Measurements from ENCODE around the gene RHOH. TPM values are rescaled to one million over a fixed set of nuclear protein-coding genes. Genes with fewer than 3 reads are reported as not detected.

RHOH gene
- total and polyA plus RNA-seq, 10 of the 15 experiments (the other 5 are each of a cell fraction or from before 2014, with no cell fraction given) = 46.5 to 120 (median 57.9) TPM

DNA sequence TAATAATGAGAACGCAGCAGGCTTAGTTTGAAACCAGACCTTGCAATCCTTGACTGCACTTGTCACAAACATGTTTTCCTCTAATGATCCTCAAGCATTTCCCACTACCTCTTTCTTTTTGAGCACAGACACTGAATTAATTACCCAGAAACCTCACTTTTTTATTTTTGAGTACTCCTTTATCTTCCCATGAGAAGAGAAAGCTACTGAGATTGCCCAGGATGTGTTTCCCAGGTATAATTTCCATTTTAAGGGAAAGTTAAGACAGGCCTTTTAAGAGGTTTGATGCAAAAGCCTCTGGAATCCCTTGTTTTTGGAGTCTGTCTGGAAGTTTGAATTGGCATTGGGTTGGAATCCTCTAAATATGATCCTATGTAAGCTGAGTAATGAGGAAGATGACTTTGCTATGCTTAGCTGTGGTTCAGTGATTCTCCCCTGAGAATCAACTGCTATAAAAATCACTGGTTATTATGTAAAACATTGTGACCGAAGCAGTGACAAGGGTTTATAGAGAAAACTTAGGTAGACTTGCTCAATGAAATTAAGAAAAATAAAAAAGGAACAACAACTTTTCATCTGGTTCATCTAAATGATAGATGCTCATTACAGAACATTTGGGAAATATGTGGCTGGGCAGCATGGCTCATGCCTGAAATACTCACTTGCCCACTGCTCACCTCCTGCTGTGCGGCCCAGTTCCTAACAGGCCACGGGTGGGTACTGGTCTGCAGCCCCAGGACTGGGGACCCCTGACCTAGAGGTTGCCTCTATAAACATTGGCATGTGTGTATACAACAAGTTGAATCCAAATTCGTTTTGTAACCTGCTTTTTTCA lies 10.8 kb upstream of the RHOH start (continued):
- TF ChIP-seq, protein P1, sequence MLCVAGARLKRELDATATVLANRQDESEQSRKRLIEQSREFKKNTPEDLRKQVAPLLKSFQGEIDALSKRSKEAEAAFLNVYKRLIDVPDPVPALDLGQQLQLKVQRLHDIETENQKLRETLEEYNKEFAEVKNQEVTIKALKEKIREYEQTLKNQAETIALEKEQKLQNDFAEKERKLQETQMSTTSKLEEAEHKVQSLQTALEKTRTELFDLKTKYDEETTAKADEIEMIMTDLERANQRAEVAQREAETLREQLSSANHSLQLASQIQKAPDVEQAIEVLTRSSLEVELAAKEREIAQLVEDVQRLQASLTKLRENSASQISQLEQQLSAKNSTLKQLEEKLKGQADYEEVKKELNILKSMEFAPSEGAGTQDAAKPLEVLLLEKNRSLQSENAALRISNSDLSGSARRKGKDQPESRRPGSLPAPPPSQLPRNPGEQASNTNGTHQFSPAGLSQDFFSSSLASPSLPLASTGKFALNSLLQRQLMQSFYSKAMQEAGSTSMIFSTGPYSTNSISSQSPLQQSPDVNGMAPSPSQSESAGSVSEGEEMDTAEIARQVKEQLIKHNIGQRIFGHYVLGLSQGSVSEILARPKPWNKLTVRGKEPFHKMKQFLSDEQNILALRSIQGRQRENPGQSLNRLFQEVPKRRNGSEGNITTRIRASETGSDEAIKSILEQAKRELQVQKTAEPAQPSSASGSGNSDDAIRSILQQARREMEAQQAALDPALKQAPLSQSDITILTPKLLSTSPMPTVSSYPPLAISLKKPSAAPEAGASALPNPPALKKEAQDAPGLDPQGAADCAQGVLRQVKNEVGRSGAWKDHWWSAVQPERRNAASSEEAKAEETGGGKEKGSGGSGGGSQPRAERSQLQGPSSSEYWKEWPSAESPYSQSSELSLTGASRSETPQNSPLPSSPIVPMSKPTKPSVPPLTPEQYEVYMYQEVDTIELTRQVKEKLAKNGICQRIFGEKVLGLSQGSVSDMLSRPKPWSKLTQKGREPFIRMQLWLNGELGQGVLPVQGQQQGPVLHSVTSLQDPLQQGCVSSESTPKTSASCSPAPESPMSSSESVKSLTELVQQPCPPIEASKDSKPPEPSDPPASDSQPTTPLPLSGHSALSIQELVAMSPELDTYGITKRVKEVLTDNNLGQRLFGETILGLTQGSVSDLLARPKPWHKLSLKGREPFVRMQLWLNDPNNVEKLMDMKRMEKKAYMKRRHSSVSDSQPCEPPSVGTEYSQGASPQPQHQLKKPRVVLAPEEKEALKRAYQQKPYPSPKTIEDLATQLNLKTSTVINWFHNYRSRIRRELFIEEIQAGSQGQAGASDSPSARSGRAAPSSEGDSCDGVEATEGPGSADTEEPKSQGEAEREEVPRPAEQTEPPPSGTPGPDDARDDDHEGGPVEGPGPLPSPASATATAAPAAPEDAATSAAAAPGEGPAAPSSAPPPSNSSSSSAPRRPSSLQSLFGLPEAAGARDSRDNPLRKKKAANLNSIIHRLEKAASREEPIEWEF (IDR thresholded peaks at IDR 0.05; ENCODE audit: insufficient replicate concordance, low read depth, low read length) = peak; percentile 93
- TF ChIP-seq TCF3 (IDR thresholded peaks at IDR 0.05; ENCODE audit: borderline replicate concordance, insufficient read depth, low read depth, low read length) (no peak), MXI1 (IDR thresholded peaks at IDR 0.05; ENCODE audit: low read depth, low read length) (no peak), ZZZ3 (IDR thresholded peaks at IDR 0.05; ENCODE audit: control insufficient read depth, insufficient read length, low read depth) (no peak), FOXM1 (IDR thresholded peaks at IDR 0.05; ENCODE audit: low read depth, low read length) (peak; percentile 93), SREBF2 (IDR thresholded peaks at IDR 0.05; ENCODE audit: low read length) (no peak), YY1 (IDR thresholded peaks at IDR 0.05; ENCODE audit: low read depth, low read length) (no peak), SMAD5 (IDR thresholded peaks at IDR 0.05; ENCODE audit: low read depth) (no peak), BMI1 (IDR thresholded peaks at IDR 0.05; ENCODE audit: borderline replicate concordance) (peak; percentile 87), EP300 (IDR thresholded peaks at IDR 0.05; ENCODE audit: borderline replicate concordance in 1 of 2, control insufficient read depth in 1 of 2, low read depth in 2 of 2, low read length in 2 of 2) (peak; percentile 81 to 90), NR2F1 (conservative IDR thresholded peaks at IDR 0.05) (no peak; the same call in 1 of the 2 replicates), ZBED1 (IDR thresholded peaks at IDR 0.05; ENCODE audit: borderline replicate concordance) (no peak; the same call in none of the 2 replicates), ATF7 (IDR thresholded peaks at IDR 0.05; ENCODE audit: low read depth) (peak; percentile 83), BACH1 (IDR thresholded peaks at IDR 0.05; ENCODE audit: borderline replicate concordance) (peak; percentile 76; the same call in 1 of the 2 replicates), RFX5 (IDR thresholded peaks at IDR 0.05; ENCODE audit: low read depth, low read length) (no peak)
- TF ChIP-seq, protein P2, sequence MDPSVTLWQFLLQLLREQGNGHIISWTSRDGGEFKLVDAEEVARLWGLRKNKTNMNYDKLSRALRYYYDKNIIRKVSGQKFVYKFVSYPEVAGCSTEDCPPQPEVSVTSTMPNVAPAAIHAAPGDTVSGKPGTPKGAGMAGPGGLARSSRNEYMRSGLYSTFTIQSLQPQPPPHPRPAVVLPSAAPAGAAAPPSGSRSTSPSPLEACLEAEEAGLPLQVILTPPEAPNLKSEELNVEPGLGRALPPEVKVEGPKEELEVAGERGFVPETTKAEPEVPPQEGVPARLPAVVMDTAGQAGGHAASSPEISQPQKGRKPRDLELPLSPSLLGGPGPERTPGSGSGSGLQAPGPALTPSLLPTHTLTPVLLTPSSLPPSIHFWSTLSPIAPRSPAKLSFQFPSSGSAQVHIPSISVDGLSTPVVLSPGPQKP (IDR thresholded peaks at IDR 0.05; ENCODE audit: low read depth, low read length) = no peak
- TF ChIP-seq, protein P3, sequence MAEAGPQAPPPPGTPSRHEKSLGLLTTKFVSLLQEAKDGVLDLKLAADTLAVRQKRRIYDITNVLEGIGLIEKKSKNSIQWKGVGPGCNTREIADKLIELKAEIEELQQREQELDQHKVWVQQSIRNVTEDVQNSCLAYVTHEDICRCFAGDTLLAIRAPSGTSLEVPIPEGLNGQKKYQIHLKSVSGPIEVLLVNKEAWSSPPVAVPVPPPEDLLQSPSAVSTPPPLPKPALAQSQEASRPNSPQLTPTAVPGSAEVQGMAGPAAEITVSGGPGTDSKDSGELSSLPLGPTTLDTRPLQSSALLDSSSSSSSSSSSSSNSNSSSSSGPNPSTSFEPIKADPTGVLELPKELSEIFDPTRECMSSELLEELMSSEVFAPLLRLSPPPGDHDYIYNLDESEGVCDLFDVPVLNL (IDR thresholded peaks at IDR 0.05; ENCODE audit: low read depth, low read length) = no peak
- TF ChIP-seq, protein P4, sequence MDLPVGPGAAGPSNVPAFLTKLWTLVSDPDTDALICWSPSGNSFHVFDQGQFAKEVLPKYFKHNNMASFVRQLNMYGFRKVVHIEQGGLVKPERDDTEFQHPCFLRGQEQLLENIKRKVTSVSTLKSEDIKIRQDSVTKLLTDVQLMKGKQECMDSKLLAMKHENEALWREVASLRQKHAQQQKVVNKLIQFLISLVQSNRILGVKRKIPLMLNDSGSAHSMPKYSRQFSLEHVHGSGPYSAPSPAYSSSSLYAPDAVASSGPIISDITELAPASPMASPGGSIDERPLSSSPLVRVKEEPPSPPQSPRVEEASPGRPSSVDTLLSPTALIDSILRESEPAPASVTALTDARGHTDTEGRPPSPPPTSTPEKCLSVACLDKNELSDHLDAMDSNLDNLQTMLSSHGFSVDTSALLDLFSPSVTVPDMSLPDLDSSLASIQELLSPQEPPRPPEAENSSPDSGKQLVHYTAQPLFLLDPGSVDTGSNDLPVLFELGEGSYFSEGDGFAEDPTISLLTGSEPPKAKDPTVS (IDR thresholded peaks at IDR 0.05; ENCODE audit: low read depth, low read length) = no peak

Data from GM12878 (cell line).